ENCODE measurements around the gene SEC24B.

GRCh38 chr4:109441862-109442458, 8.3 kb downstream of the SEC24B start:
- TF ChIP-seq ZFP30 (CRISPR knock-in tag; IDR thresholded peaks at IDR 0.05), result no peak
- TF ChIP-seq BACH2 (CRISPR knock-in tag; IDR thresholded peaks at IDR 0.05; ENCODE audit: borderline replicate concordance), result no peak
- TF ChIP-seq ESRRG (CRISPR knock-in tag; IDR thresholded peaks at IDR 0.05), result no peak
- TF ChIP-seq PATZ1 (CRISPR knock-in tag; IDR thresholded peaks at IDR 0.05; ENCODE audit: borderline replicate concordance), result no peak
- TF ChIP-seq ARNTL (CRISPR knock-in tag; IDR thresholded peaks at IDR 0.05; ENCODE audit: borderline replicate concordance, low read depth), result no peak
- TF ChIP-seq ZC3H10 (CRISPR knock-in tag; IDR thresholded peaks at IDR 0.05), result no peak
- TF ChIP-seq ZNF8 (CRISPR knock-in tag; IDR thresholded peaks at IDR 0.05), result no peak
- TF ChIP-seq ZFP3 (CRISPR knock-in tag; IDR thresholded peaks at IDR 0.05), result no peak
